Activated CD8-positive, alpha-beta memory T cell treated with anti-CD3 and anti-CD28 coated beads for 24 hours (primary cell): Measurements from ENCODE around the gene RNASE9.
"Not testable (repeated sequence)": the region's sequence is repeated elsewhere in the genome, so short reads cannot be mapped to it uniquely, and the experiment has no call there.

Experiments used
- DNase-seq: peaks from one replicate; pipeline ENCODE4 v3.0.0-alpha.2; 2020

The RNASE9 gene

DNA sequence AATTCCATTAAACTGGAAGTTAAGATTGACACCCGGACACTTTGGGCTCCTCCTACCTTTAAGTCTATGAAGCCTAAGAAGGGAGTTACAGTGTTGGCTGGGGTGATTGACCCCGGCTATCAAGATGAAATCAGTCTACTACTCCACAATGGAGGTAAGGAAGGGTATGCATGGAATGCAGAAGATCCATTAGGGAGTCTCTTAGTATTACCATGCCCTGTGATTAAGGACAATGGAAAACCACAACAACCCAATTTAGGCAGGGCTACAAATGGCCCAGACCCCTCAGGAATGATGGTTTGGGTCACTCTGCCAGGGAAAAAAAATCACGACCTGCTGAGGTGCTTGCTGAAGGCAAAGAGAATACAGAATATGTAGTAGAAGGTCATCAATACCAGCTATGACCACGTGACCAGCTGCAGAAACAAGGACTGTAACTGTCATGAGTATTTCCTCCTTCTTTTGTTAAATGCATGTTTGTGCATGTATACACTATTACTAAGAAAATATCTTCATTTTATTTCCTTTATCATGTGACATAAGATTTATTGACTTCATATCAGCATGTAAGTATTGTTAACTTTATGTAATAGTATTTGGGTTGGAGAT, 11.6 kb upstream of the RNASE9 start:
- DNase-seq = not testable (repeated sequence)

DNA sequence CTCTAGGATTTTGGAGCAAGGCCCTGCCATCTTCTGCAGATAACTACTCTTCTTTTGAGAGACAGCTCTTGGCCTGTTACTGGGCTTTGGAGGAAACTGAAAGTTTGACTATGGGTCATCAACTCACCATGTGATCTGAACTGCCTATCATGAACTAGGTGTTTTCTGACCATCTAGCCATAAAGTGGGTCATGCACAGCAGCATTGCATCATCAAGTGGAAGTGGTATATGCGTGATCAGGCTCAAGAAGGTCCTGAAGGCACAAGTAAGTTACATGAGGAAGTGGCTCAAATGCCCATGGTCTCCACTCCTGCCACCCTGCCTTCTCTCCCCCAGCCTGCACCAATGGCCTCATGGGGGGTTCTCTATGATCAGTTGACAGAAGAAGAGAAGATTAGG, 9.9 kb upstream of the RNASE9 start:
- DNase-seq = not testable (repeated sequence)

DNA sequence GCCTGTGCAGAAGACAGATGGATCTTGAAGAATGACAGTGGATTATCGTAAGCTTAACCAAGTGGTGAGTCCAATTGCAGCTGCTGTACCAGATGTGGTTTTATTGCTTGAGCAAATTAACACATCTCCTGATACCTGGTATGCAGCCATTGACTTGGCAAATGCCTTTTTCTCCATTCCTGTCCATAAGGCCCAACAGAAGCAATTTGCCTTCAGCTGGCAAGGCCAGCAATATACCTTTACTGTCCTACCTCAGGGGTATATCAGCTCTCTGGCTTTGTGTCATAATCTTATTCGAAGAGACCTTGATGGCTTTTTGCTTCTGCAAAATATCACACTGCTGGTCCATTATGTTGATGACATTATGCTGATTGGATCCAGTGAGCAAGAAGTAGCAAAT, 9.0 kb upstream of the RNASE9 start:
- DNase-seq = not testable (repeated sequence)

DNA sequence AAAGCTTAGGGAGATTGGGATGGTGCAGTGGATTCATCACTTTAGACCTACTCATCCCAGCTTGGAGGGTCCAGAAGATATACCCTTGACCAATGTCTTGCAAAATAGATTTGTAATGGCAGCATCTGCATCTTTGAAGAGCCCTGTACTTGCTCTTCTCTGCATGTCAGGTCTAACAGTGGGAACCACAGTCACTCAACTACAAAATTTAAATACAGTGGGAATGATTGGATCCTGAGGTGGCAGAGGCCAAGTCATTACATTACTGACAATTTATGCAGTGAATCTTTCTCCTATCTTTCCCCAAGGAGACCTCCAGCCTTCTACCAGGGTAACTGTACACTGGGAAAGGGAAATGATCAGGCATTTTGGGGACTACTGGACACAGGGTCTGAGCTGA, 8.2 kb upstream of the RNASE9 start:
- no peak for DNase-seq

DNA sequence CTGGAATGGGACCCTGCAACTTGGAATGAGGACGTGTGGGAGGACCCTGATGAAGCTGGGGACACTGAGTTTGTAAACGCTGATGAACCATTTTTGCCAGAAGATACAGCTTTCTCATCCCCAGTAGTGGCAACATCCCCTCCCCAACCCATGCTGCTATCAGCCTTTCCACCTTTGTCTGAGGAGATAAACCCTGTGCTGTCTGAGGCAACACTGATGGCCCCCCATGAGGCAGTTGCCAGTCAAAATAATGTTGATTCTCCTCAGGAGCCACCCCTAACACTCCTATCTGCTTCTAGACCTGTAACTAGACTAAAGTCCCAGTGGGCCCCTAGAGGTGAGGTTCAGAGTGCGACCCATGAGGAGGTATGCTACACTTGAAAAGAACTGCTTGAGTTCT, 7.5 kb upstream of the RNASE9 start:
- no peak for DNase-seq

DNA sequence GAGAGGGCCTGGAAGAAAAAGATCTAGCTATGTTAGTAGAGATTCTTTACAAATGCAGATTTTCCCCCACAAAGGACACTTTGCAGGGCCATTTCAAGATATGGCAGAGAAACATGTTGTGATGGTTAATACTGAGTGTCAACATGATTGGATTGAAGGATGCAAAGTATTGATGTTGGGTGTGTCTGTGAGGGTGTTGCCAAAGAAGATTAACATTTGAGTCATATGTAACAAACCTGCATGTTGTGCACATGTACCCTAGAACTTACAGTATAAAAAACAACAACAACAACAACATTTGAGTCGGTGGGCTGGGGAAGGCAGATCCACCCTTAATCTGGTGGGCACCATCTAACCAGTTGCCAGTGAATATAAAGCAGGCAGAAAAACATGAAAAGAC, 6.4 kb upstream of the RNASE9 start:
- not testable (repeated sequence) for DNase-seq

DNA sequence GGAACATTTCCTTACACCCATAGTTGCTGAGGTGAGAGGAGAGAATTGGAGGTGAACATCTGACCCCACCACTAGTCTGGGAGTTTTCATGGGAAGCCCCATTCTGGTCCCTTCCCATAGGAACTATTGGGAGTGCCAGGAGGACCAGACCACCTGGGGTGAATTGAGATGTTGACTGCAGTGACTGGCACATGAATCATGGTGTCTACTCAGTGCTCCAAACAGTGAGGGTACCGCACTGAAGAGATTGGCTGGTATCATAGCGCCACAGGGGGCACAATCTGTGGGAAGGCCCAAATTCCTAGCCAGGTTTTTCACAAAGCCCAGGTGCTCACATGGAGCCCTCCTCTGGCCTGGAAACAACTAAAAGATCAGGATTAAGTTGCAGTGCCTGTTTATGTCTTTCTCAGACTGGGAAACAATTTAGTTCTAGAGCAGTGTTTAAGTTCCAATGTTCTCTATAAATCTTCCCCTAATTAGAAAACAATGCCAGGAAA, 3.7 kb upstream of the RNASE9 start:
- no peak for DNase-seq

DNA sequence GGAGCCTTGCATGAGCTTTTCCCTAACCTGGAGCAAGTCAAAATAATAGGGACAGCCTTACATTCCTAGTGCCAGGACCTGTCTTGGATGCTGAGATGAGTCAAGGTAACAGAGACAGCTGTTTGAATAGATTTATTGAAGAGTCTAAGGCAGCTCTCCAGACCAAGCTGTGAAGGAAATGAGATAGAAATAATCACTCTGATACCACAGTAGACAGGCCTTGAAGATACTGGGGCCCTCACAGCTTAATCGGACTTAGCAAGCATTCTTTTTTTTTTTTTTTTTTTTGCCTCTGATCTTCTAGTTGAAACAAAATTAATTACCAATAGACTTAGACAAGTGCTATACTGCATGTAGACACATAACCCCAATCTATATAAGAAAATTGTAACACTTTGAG, 3.1 kb upstream of the RNASE9 start:
- no peak for DNase-seq

DNA sequence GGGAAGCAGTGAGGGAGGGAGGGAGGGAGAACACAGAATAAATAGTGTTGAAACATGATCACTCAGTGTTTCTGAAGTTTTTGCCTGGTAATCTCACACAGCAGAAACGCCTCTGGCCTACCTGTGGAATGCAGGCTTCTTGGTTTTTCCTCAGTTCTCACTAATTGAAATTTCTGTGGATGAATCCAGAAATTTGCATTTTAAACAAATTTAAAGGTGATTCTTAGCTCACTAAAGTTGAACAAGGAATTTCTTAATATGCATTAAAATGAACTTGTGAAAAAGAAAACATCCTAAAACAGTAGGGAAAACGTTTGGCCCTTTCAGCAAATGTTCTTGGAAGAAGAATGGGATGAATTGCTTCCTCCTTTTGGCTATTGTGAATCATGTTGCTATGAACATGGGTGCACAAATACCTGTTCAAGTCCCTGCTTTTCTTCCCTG, 1.4 kb downstream of the RNASE9 start:
- no peak for DNase-seq

DNA sequence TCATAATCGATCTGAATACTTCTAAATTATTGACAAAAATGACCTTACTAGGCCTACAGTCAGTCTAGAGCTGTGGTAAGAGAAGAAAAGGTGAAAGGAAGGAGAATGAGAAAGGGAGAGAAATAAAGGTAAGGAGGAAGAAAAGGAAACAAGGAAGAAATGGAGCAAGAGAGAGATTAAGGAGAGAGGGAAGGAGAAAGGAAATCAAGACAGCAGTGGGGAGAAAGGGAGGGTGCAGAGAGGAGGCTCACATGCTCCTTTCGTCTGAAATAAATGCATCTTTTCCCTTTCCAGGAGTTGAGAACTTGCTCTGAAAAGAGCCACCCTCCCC, 3.7 kb downstream of the RNASE9 start:
- no peak for DNase-seq

DNA sequence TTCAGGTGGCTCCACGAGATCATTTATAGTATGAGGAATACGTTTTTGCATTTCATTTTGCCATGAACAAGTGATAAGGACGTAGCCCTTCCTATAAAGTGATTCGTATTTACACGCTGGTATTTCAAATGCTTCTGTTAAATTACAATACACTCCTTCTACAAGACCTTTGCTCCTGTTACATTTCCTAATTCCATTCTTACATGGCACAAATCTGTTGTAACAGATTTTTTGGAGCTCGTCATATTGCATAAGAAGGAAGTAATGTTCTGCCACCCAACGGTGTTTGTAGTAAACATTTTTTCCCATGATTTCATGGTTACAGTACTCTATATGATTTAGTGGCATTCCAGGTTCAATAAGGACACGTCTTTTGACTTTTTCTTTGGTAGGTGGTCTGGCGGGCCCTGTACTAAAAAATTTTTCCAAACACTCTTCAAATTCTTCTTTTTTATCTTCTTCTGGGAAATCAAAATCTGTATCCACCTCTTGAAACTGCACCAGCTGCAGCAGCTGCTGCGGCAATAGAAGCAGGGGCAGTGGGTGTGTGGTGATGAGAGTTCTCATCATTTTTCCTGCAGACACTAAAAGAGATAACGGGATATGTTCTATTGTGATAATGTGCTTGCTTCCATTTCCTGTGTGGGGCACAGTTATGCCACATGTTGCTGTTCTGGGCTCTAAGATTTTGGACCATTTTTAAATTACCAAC, 4.2 kb downstream of the RNASE9 start:
- DNase-seq = no peak

DNA sequence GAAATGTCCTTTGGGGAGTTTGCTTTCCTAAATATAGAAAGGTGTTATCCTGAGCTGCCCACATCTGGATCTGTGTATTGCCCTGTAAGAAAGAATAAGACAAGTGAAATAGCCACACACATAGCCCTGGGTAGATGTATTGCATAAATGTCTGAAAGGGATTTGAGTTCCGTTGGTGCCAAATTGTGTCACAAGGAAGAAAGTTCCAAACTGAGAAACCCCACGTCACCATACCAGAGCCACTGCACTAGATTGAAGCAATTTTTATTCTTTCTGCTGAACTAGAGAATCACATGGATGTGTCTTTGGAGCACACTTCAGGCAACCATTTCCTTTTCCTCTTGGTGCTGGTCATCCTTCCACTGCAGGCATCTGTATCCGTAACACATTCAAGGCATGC, 5.0 kb downstream of the RNASE9 start:
- no peak for DNase-seq

DNA sequence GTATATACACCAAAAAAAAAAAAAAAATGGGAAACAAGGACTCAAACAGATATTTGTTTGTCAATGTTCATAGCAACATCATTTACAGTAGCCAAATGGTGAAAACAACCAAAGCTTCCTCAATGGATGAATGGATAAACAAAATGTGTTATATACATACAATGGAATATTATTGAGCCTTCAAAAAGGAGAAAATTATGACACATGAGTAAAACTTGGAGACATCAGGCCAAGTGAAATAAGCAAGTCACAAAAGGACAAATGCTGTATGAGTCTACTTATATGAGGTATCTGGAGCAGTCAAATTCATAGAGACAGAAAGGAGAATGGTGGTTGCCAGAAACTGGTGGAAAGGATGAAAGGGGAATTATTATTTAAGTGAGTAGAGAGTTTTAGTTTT, 7.8 kb downstream of the RNASE9 start:
- DNase-seq = no peak

DNA sequence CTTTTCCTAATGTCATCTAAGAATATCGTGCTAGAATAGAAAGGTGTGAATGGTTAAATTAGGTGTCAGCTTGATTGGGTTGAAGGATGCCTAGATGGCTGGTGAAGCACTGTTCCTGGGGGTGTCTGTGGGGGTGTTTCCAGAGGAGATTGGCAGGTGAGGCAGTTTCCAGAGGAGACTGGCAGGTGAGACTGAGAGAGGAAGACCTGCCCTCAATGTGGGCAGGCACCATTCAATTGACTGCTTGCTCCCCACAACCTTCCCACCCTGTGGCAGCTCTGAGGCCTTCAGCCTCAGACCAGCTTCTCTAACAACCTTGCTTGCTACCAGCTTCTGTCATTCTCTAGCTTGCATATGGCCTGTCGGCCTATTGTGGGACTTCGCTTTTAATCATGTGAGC, 9.2 kb downstream of the RNASE9 start:
- DNase-seq = no peak

DNA sequence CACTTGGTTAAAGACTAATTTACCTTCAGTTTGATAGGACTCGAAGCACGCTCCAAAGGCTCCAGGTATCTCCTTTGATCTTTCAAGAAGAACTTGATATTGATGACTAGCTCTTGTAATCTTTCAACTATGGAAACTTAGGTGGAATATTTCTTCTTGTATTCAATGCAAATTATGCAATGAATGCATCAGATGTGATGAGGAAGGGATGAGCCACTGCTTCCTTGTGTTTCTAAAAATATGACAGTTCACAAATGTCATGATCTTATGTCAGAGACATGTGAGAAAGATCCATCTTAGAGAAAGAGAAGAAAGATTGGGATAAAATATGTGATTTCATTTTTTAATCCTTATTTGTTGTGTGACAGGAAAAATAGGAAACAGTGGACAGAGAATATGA, 9.9 kb downstream of the RNASE9 start:
- no peak for DNase-seq

DNA sequence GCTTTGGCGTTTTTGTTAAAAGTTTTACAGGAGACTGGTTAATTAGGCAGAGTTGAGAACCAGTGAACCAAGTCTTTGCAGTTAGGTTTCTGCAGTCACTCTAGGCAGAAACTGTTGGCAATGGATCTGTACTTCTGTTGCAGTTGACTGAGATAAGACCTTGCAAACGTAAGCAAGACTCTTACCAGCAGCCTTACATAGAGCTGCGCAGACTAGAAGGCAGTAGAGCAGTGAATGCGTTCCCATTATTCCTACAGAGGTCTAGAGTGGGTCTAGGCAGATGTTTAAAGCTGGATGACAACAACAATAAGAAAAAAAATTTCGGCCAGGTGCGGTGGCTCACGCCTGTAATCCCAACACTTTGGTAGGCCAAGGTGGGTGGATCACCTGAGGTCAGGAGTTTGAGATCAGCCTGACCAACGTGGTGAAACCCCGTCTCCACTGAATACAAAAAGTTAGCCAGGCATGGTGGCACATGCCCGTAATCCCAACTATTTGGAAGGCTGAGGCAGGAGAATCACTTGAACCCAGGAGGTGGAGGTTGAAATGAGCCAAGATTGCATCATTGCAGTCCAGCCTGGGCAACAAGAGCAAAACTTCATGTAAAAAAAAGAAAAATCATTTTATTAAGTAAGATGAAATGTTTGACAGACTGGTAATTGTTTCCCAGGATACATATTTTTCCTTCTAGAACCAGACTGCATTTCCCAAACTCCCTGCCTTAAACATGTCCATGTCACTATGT, 12.3 kb downstream of the RNASE9 start:
- DNase-seq = no peak

DNA sequence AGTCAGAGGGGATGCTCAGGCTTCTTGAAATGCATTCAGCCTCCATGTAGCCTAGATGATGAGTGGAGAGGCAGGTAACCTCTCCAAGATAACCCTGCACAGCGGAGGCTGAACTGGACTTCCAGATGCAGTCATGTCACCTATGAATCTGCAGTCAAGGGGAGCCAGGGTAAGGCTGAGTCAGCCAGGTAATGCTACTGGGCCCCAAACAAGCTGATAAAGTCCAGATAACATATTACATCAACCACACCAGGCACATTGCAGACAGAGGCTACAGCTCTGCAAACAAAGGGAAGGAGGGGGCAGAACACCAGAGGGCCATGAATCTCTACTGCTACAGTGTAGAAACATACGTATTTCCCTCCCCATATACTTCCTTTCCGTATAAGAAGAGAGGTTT, 14.0 kb downstream of the RNASE9 start:
- no peak for DNase-seq

DNA sequence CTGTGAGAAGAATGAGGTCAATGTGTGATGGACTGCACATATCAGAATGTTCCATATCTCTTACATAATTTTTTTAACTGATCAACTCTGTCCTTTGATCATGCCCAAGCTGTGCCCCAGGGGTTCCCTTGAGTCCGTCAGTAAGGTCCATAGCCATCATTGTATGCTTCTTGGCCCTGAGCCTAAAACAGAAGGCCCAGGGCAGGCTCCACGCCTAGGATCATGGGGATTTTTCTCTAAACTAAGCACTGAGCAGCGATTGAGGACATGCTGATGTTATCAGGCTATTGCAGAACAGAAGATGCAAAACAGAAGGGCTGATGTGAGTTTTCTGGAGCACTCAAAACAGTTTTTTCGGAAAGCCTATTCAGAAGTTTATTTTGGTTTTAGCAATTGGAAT, 20.9 kb downstream of the RNASE9 start:
- no peak for DNase-seq

DNA sequence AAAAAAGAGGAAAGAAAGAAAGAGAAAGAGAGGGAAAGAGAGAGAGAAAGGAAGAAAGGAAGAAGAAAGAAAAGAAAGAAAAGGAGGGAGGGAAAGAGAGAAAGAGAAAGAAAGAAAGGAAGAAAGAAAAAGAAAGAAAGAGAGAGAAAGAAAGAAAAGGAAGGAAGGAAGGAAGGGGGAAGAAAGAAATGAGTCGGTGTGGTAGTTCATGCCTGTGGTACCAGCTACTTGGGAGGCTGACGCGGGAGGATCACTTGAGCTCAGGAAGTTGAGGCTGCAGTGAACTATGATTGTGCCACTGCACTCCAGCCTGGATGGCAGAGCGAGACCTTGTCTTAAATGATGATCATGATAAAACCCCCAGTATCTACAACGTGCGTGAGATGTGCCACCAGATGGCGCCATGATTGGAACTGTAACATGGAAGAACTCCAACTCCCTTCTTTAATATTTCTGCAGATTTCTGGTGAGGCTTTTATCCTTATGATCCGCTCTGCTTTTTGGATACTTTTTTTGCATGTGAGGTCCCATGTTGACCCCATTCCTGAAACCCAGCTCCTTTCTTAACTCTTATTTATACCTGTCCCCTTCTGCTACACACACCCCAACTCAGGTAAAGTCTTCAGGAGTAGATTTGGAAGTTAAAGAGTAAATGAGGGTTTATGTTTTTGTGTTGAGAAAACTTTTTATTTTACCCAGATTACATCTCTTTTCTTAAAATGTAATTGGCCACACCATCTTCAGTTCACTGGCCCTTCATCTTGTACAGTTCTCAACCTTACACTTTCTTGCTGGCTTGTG, 29.9 kb downstream of the RNASE9 start:
- DNase-seq = peak; percentile 82

DNA sequence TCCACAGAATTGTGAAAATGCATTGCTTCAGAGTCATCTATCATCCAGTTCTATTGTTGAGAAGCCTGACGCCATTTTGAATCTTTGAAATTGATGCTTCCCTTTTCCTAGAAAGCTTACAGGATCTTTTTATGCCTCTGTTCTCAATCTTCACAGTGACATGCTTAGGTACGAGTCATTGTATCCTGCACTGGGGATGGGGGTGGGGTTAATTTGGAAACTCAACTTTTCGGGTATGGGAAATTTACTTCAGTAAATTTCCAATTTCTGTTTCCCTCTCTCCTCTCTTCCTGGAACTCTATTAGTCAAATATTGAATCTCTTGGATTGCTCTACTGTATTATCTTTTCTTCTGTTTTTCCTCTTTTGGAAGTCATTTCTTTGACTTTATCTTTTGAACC, 31.0 kb downstream of the RNASE9 start:
- no peak for DNase-seq

DNA sequence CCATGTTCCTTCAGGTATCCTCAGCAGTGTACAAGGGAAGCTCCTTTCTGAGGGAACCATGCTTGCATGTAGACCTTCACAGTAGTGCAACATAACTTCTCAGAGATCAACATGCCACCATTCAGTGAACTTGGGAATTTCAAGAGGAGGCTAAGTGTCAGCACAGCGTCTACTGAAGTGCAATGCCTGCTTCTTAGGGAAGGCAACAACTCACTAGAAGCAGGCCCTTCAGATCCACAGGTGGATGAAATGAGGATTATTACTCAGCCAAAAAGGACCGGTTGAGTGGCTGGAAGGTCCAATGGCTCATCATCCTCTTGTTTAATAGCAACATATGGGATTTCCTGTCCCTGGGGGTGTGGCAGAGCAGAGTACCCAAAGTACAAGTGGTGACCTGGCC, 36.8 kb downstream of the RNASE9 start:
- DNase-seq = no peak

DNA sequence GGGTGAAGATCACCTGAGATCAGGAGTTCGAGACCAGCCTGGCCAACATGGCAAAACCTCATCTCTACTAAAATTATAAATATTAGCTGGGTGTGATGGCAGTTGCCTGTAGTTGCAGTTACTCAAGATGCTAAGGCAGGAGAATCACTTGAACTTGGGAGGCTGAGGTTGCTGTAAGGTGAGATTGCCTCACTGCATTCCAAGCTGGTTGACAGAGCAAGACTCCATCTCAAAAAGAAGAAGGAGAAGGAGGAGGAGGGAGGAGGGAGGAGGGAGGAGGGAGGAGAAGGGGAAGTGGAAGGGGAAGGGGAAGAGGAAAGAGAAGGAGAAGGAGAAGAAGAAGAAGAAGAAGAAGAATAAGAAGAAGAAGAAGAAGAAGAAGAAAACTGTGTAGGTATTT, 38.5 kb downstream of the RNASE9 start:
- no peak for DNase-seq

DNA sequence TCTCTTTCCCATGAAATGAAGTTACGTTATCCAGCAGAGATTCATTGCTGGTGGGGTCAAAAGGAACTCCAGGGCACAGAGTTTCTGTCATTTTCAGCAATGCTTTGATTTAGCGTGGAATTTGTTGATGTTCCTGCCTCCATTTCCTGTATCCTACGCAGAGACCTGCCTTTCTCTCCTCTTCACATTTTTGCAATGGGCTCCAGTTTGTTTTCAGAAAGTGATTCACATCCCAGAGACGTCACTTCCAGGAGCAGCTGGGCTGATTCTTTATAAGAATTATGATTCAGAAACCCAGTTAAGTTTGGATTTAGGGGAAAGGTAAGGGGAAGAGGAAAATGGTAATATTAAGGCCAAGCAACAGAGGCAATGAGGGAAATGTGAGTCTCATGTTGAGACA, 43.9 kb downstream of the RNASE9 start:
- no peak for DNase-seq
